ENCODE measurements around the gene AMMECR1.

AMMECR1 gene

DNA sequence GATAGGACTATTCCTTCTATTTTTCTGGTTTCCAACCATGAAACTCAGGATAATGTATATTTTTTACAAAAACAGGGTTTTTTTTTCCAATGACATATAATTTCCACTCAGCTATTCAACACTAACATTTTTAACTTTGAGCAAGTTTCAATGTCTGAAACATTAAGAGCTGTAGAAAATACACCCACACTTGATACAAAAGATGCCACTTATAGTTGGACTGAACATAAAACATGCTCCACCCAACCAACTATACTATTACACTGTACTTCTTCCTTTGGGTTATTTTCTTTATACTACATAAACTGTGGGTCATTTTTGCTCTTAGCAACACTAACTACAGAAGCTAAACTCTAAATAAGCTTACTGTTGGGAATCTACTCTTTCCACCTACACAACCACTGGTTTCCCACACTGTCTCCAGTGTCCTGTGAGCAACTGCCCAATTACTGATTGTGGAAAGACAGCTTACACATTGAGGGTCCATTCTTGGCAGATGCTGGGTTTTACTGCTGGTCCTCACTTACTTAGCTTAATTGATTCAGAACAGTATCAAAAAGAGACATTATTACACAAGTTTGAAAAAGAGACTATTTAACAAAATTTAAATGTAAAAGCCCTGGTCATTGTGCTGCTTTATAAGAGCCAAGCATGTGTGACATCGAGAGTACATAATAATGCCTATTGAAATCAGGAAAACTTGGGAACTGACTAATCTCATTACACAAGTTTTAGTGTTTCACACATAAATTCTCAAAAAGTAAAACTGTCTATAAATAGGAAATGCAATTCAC is 6.3 kb downstream of the AMMECR1 start:
- TF ChIP-seq, protein P1, sequence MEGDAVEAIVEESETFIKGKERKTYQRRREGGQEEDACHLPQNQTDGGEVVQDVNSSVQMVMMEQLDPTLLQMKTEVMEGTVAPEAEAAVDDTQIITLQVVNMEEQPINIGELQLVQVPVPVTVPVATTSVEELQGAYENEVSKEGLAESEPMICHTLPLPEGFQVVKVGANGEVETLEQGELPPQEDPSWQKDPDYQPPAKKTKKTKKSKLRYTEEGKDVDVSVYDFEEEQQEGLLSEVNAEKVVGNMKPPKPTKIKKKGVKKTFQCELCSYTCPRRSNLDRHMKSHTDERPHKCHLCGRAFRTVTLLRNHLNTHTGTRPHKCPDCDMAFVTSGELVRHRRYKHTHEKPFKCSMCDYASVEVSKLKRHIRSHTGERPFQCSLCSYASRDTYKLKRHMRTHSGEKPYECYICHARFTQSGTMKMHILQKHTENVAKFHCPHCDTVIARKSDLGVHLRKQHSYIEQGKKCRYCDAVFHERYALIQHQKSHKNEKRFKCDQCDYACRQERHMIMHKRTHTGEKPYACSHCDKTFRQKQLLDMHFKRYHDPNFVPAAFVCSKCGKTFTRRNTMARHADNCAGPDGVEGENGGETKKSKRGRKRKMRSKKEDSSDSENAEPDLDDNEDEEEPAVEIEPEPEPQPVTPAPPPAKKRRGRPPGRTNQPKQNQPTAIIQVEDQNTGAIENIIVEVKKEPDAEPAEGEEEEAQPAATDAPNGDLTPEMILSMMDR (IDR thresholded peaks at IDR 0.05; ENCODE audit: low read depth, low read length, missing control alignments): no peak
- H3K4me3 ChIP-seq (replicated peaks; ENCODE audit: low read depth, low read length): no peak overlapping the region
- no peak for DNase-seq (ENCODE audit: extremely low read depth, low read depth)

DNA sequence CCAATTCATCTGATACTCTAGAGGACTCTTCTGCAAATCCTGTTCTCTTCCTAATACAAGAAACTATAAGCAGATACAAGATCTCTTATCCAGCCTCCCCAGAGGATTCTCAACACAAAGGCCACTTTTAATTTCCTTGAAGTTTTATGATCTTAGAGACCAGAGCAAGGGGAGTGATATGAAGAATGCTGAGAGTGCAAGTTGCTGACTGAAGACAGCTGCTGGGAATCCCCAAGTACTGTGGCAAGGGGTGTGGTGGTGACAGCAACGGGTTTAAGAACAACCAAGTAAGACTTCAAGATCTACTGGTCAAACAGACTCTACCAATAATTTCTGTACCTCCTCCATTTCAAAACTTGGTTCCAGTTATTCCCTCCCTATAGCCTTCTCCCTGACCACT is 7.0 kb downstream of the AMMECR1 start:
- no peak overlapping the region for H3K4me3 ChIP-seq (replicated peaks; ENCODE audit: low read depth, low read length)
- TF ChIP-seq, protein P1 (IDR thresholded peaks at IDR 0.05; ENCODE audit: low read depth, low read length, missing control alignments): no peak
- DNase-seq (ENCODE audit: extremely low read depth, low read depth): no peak

DNA sequence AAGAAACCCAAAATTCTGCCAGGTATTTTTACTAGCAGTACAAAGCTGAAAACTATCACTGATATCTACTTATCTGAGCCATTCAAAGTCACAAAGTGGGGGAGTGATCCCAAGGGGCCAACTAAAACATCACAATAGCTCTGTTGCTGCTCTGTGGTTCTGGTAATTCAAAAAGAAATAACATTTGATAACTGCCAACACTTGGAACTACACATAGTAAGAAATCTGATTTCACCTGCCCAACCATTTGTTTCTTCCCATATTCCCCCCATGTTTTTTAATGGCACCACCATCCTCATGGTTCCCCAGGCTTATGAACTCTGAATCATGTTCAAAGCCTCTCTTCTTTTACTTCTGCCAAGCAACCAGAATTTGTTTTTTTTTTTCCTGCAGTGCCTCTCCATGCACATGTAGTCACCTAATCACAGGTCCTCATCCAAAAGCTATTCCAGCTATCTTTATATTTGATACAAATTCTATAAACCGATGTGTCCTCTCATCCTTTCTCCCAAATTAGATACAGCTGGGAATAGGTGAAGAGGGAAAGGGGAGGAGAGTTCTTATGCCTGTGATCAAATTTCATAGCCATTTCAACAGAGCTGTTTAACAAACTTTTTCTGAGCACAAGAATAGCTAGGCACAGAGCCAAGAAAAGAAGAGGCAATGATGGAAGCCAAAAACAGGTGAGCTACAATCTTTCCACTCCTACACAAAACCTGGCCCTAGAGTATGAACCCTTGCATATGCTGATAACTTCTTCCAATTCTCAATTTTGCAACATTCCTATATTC is 7.7 kb downstream of the AMMECR1 start:
- DNase-seq (ENCODE audit: extremely low read depth, low read depth): no peak
- TF ChIP-seq, protein P1 (IDR thresholded peaks at IDR 0.05; ENCODE audit: low read depth, low read length, missing control alignments): no peak
- no peak overlapping the region for H3K4me3 ChIP-seq (replicated peaks; ENCODE audit: low read depth, low read length)

DNA sequence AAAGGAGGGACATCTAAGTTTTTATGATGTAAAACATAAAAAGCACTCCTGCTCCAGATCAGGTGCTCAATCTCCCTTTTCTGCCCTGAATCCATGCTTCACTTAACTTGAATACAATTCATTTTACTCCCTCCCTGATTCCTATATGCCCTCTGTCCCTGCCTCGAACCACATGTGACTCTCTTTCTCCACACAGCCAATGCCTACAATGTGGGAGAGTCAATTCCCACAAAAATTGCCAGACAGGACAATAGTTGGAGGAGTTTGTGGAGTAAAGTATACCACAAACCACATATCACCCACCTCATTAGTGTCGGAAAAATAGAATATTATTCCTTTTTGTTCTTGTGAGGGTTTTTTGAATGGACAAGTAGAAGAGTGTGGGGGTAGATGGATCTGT is 9.7 kb downstream of the AMMECR1 start:
- no peak for DNase-seq (ENCODE audit: extremely low read depth, low read depth)
- TF ChIP-seq, protein P1 (IDR thresholded peaks at IDR 0.05; ENCODE audit: low read depth, low read length, missing control alignments): no peak
- H3K4me3 ChIP-seq (replicated peaks; ENCODE audit: low read depth, low read length): no peak overlapping the region

DNA sequence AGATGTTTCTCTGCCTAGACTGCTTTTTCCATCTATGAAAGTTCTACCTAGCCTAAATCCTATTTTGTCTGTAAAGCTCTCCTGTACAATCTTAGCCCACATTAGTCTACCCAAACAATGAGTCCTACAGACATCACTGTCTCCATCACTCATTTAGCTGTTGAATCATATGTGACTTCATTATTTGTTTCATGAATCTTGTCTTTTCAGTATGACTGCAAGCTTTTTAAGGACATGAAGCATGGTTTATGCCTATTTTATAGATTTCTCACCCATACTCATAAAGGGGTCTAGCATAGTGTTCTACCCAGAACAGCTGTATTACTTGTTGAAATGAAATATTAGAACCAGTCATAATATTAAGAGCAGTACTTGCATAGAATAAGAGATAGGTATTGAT is 13.0 kb downstream of the AMMECR1 start:
- DNase-seq (ENCODE audit: extremely low read depth, low read depth): no peak
- no peak overlapping the region for H3K4me3 ChIP-seq (replicated peaks; ENCODE audit: low read depth, low read length)
- TF ChIP-seq, protein P1 (IDR thresholded peaks at IDR 0.05; ENCODE audit: low read depth, low read length, missing control alignments): no peak

DNA sequence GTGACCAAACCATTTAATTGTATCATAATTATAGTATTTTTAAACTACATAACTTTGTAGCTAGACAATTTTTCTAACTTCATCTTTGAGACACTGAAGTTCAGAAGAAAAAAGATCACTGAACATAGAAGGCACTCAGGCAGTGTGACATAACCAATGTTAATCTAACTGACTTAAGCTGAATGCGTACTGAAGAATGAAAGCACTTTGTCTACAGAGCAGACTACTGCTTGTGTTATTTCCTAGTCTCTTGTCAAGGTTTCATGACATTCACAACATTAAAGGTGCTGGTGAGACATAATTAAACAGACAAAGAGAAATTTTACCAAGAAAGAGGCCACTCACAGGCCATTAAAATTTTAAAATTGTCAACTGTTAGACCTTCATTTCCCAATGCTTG is 13.5 kb downstream of the AMMECR1 start:
- no peak for DNase-seq (ENCODE audit: extremely low read depth, low read depth)
- TF ChIP-seq, protein P1 (IDR thresholded peaks at IDR 0.05; ENCODE audit: low read depth, low read length, missing control alignments): no peak
- H3K4me3 ChIP-seq (replicated peaks; ENCODE audit: low read depth, low read length): no peak overlapping the region
